HFF-Myc (cell line): Measurements from ENCODE around the gene PPP1R37.

Source experiments
- DNase-seq: peaks from one replicate; pipeline ENCODE4 v3.0.0-alpha.2; 2011; ENCODE audit warnings: low read depth; ENCODE audit errors: extremely low read depth
- H3K4me3 ChIP-seq: replicated peaks from 2 replicates; pipeline ENCODE4 v1.5.1; 2011; ENCODE audit warnings: low read depth, mild to moderate bottlenecking, control low read depth, low read length
- CTCF ChIP-seq: IDR thresholded peaks from 2 replicates; pipeline ENCODE4 v1.5.1; 2012; ENCODE audit warnings: mild to moderate bottlenecking, low read depth, low read length, control low read depth; ENCODE audit errors: missing control alignments

PPP1R37 gene

GRCh38 chr19:45149129-45149528 lies 56.1 kb downstream of the PPP1R37 start:
- no peak for DNase-seq
- H3K4me3 ChIP-seq, result no peak overlapping the region
- TF ChIP-seq CTCF, result no peak

GRCh38 chr19:45150180-45150579 lies 57.2 kb downstream of the PPP1R37 start:
- DNase-seq, result no peak
- TF ChIP-seq CTCF, result no peak
- H3K4me3 ChIP-seq, result no peak overlapping the region

- DNase-seq, result no peak
- no peak for TF ChIP-seq CTCF
- H3K4me3 ChIP-seq, result no peak overlapping the region
Measured at GRCh38 chr19:45150751-45151281, 57.8 kb downstream of the PPP1R37 start.

GRCh38 chr19:45151320-45151719 lies 58.3 kb downstream of the PPP1R37 start:
- no peak overlapping the region for H3K4me3 ChIP-seq
- DNase-seq, result no peak
- TF ChIP-seq CTCF, result no peak

GRCh38 chr19:45151821-45152503 lies 59.0 kb downstream of the PPP1R37 start:
- no peak overlapping the region for H3K4me3 ChIP-seq
- TF ChIP-seq CTCF, result no peak
- DNase-seq, result no peak

- TF ChIP-seq CTCF, result no peak
- no peak for DNase-seq
- H3K4me3 ChIP-seq, result no peak overlapping the region
Measured at GRCh38 chr19:45152504-45153338, 59.7 kb downstream of the PPP1R37 start.
